ELF-1 (cell line): ENCODE measurements around the gene CD226.
"Not testable (repeated sequence)": the region's sequence is repeated elsewhere in the genome, so short reads cannot be mapped to it uniquely, and the experiment has no call there.

ENCODE experiments used
- DNase-seq: peaks from one replicate; pipeline ENCODE4 v3.0.0-alpha.2; 2016; ENCODE audit warnings: low read depth, low spot score

The CD226 gene

GRCh38 chr18:69872661-69873060, 75.0 kb downstream of the CD226 start:
- DNase-seq, result no peak

DNA sequence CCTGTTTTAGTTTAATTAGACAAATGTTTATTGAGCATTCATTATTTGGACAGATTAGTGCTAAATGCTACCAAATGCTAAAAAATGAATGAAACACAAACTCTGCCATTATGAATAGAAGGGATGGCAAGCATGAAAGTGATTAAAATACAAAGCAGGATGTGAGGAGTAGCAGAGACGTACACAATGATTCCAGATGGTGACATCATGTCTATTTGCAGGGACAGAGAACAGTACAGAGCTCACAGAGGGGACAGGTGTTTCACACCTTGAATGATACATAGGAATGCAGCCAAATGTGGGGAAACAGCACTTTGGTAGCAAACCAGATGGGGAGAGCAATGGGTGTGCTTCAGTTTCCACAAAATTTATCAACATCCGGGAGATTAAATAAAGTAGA, 76.3 kb downstream of the CD226 start:
- DNase-seq, result no peak

- DNase-seq, result no peak
Measured at GRCh38 chr18:69870736-69871135, 76.9 kb downstream of the CD226 start.

DNA sequence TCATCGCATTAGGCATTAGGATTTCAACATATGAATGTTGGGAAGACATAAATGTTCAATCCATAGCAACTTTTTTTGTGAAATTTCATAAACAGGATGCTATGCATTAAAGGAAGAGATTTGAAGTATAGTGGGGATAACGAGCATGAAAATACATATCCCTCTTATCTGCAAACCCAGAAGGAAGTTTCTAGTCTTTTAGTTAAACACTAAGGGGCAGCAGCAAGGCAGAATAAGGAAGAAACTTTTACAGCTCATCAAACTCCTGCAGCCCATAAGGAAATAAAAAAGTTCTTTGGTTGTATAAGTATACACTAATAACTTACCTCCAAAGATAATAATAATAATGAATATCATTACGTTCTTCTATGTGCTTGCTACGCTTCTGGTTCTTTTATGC, 81.5 kb downstream of the CD226 start:
- DNase-seq, result no peak

GRCh38 chr18:69865776-69866175, 81.9 kb downstream of the CD226 start:
- DNase-seq, result no peak

GRCh38 chr18:69864802-69865201, 82.9 kb downstream of the CD226 start:
- not testable (repeated sequence) for DNase-seq

GRCh38 chr18:69858897-69859296, 88.8 kb downstream of the CD226 start:
- DNase-seq, result no peak

- no peak for DNase-seq
Measured at GRCh38 chr18:69854455-69854854, 93.2 kb downstream of the CD226 start.

- no peak for DNase-seq
Measured at GRCh38 chr18:69853051-69853450, 94.6 kb downstream of the CD226 start.

- DNase-seq, result no peak
Measured at GRCh38 chr18:69845593-69846506, 101.8 kb downstream of the CD226 start.

DNA sequence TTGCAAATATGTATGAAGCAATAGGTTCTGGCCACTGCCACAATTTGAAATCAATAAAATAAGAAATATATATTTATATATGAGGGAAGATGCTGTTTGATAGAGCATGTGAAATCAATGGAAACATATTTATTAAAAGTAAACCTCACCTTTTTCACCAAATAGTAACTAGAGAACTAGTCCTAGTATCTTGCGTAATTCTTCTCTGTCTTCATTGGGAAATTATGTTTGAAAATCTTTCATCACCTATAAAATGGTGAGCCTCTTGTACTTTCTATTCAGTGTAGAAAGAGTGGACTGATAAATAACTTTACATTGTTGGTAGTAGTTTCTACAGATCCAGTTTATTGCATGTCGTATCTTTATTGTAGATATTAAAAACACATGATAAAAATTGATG, 103.0 kb downstream of the CD226 start:
- DNase-seq, result no peak

DNA sequence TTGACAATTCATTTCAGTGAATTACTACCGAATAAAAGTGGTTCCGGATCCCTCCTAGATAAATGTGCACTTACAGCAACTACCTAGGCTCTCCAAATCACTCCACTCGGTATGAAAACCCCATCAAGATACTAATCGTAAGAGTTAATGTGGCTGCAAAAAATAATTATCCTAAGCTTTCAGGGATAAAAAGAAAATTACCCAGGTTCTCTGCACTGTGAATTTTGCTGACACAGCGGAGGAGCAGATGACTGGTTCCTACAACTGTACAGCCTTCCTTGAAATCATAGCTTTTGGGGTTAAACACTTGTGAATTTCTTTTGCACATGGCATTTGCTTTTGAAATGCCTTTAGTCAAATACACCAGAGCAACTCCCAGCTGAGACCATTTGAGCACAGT, 104.7 kb downstream of the CD226 start:
- no peak for DNase-seq

- DNase-seq, result no peak
Measured at GRCh38 chr18:69841117-69841516, 106.6 kb downstream of the CD226 start.

GRCh38 chr18:69840445-69840844, 107.2 kb downstream of the CD226 start:
- DNase-seq, result no peak

GRCh38 chr18:69840001-69840400, 107.7 kb downstream of the CD226 start:
- DNase-seq, result no peak

- peak; percentile 21 for DNase-seq
Measured at GRCh38 chr18:69839497-69839896, 108.2 kb downstream of the CD226 start.

- peak; percentile 62 for DNase-seq
Measured at GRCh38 chr18:69838620-69839411, 108.9 kb downstream of the CD226 start.

DNA sequence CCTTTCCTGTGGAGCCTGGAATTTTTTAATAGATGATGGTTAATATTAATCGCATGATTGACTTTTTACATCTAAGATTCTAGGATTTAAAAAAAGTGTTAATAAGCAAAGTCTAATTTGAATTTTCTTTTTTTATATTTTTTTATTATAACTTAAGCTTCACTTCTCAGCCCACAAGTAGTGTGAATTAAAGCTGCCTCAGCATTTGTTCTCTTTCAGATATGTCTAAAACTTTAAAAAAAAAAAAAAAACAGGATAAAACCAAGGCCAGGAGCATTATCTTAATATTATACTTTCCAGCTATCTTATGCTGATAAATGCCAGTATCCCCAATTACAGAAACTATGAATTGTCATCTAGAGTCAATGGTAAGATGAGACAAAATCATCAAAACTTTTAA, 109.7 kb downstream of the CD226 start:
- no peak for DNase-seq

DNA sequence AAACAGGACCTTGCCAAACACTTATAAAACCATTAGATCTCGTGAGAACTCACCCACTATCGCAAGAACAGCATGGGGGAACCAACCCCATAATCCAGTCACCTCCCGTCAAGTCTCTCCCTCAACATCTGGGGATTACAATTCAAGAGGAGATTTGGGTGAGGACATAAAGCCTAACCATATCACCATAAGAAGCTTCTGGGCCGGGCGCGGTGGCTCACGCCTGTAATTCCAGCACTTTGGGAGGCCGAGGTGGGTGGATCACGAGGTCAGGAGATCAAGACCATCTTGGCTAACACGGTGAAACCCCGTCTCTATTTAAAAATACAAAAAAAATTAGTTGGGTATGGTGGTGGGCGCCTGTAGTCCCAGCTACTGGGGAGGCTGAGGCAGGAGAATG, 112.7 kb downstream of the CD226 start:
- DNase-seq, result not testable (repeated sequence)

- DNase-seq, result no peak
Measured at GRCh38 chr18:69830189-69830588, 117.5 kb downstream of the CD226 start.

DNA sequence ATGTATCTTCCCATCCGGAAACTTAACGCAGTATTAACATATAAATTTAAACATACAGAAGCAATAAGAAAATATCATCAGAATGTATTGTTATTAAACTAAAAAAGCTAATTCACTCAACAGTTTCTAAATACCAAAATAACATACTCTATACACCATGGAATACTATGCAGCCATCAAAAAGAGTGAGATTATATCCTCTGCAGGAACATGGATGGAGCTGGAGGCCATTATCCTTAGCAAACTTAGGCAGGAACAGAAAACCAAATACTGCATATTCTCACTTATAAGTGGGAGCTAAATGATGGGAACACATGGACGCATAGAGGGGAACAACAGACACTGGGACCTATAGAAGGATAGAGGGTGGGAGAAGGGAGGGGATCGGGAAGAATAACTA, 127.1 kb downstream of the CD226 start:
- no peak for DNase-seq

GRCh38 chr18:69819460-69819859, 128.2 kb downstream of the CD226 start:
- no peak for DNase-seq
